H1 (cell line): ENCODE results near the gene NEK4. TPM values are rescaled to one million over a fixed set of nuclear protein-coding genes. Genes with fewer than 3 reads are reported as not detected.

Source experiments
- CTCF ChIA-PET: fragments of 300-600 bp; sonication (Branson Sonifier 250); formaldehyde crosslinking; loops from one replicate; lab custom pipeline; 2021; ENCODE audit not compliant: partially characterized antibody; lab: Charles Lee
- POLR2A ChIA-PET: fragments of 300-600 bp; sonication (Branson Sonifier 250); formaldehyde crosslinking; loops from one replicate; lab custom pipeline; 2021; ENCODE audit warnings: inconsistent platforms; ENCODE audit not compliant: partially characterized antibody; lab: Charles Lee
- DNase-seq, 2 experiments: peaks; one replicate each; pipeline versions ENCODE4 v3.0.0 to v3.0.0-alpha.2; 2010 to 2022; ENCODE audit warnings: low spot score in 2 of 2, low read depth in 1 of 2, mixed read lengths in 1 of 2
- FAIRE-seq: peaks from 2 replicates; lab custom pipeline; 2011; peaks lifted over from hg19 to GRCh38; lab: Jason Lieb, UNC
- H2AFZ ChIP-seq: 2 replicates; pipeline ENCODE4 v1.8.1; 2012; ENCODE audit warnings: low read length, inconsistent platforms
- H2AK5ac ChIP-seq: 2 replicates; pipeline ENCODE4 v1.6.1; 2013; ENCODE audit warnings: low read depth, low read length
- H2BK120ac ChIP-seq: replicated peaks from 2 replicates; pipeline ENCODE3; 2013; ENCODE audit warnings: low read depth, low read length, inconsistent platforms
- H2BK12ac ChIP-seq: 2 replicates; pipeline ENCODE4 v1.6.1; 2013; ENCODE audit warnings: low read depth, low read length
- H2BK15ac ChIP-seq: 2 replicates; pipeline ENCODE4 v1.6.1; 2013; ENCODE audit warnings: low read length
- H2BK20ac ChIP-seq: 2 replicates; pipeline ENCODE4 v1.6.1; 2013; ENCODE audit warnings: low read length
- H2BK5ac ChIP-seq: 2 replicates; pipeline ENCODE4 v1.6.1; 2013; ENCODE audit warnings: low read depth, low read length
- H3K14ac ChIP-seq: 2 replicates; pipeline ENCODE4 v1.6.1; 2013; ENCODE audit warnings: inconsistent platforms; ENCODE audit not compliant: insufficient read length
- H3K18ac ChIP-seq: 2 replicates; pipeline ENCODE4 v1.6.1; 2013; ENCODE audit warnings: low read length; ENCODE audit errors: extremely low read depth
- H3K23ac ChIP-seq: 2 replicates; pipeline ENCODE4 v1.6.1; 2013; ENCODE audit warnings: inconsistent platforms; ENCODE audit not compliant: insufficient read length
- H3K23me2 ChIP-seq: 2 replicates; pipeline ENCODE4 v1.6.1; 2013; ENCODE audit warnings: low read depth, low read length
- H3K27ac ChIP-seq: 2 replicates; pipeline ENCODE4 v1.6.1; 2011; ENCODE audit warnings: low read depth, low read length, inconsistent platforms
- H3K27me3 ChIP-seq, 4 experiments: replicated peaks in 1 of 4; 1 replicate in 1 of 4; 2 replicates in 3 of 4; pipeline versions ENCODE4 v1.6.1 to v1.8.1; 2011 to 2013; ENCODE audit warnings: low read length in 3 of 4, mild to moderate bottlenecking in 3 of 4, inconsistent platforms in 2 of 4, mixed read lengths in 2 of 4, moderate library complexity in 1 of 4; ENCODE audit not compliant: control insufficient read depth in 3 of 4, insufficient read depth in 3 of 4; ENCODE audit errors: extremely low read depth in 1 of 4
- H3K36me3 ChIP-seq, 4 experiments: 2 replicates each; pipeline versions ENCODE4 v1.6.1 to v1.8.1; 2011 to 2013; ENCODE audit warnings: mild to moderate bottlenecking in 4 of 4, low read length in 3 of 4, moderate library complexity in 2 of 4, control low read depth in 1 of 4, inconsistent platforms in 1 of 4; ENCODE audit not compliant: insufficient read depth in 4 of 4, control insufficient read depth in 2 of 4
- H3K4ac ChIP-seq: replicated peaks from 2 replicates; pipeline ENCODE3; 2013; ENCODE audit warnings: low read length, low read depth, mixed read lengths, inconsistent platforms; ENCODE audit not compliant: insufficient read length
- H3K4me1 ChIP-seq, 4 experiments: replicated peaks in 1 of 4; 1 replicate in 1 of 4; 2 replicates in 3 of 4; pipeline versions ENCODE4 v1.6.1 to v1.8.1; 2011 to 2013; ENCODE audit warnings: low read length in 3 of 4, inconsistent platforms in 2 of 4, mixed read lengths in 1 of 4; ENCODE audit not compliant: insufficient read depth in 4 of 4, control insufficient read depth in 3 of 4
- H3K4me2 ChIP-seq, 2 experiments: 2 replicates each; pipeline versions ENCODE4 v1.6.1 to v1.8.1; 2011 to 2013; ENCODE audit warnings: low read depth in 2 of 2, low read length in 2 of 2, control low read depth in 1 of 2, inconsistent platforms in 1 of 2, mild to moderate bottlenecking in 1 of 2; ENCODE audit not compliant: insufficient read depth in 1 of 2
- H3K4me3 ChIP-seq, 4 experiments: fragments of 200-600, 300-600 bp in 1 of 4; sonication (generic), shearing (Covaris generic), sonication (Bioruptor Twin) in 1 of 4; 2 replicates each; pipeline versions ENCODE4 v1.5.1 to v1.8.1; 2011 to 2016; ENCODE audit warnings: low read length in 4 of 4, low read depth in 3 of 4, control low read depth in 2 of 4, inconsistent platforms in 2 of 4, mild to moderate bottlenecking in 2 of 4, mixed read lengths in 1 of 4, moderate library complexity in 1 of 4; ENCODE audit not compliant: insufficient read depth in 2 of 4; ENCODE audit errors: extremely low read depth in 1 of 4
- H3K56ac ChIP-seq: replicated peaks from 2 replicates; pipeline ENCODE3; 2013; ENCODE audit warnings: low read depth, mild to moderate bottlenecking, mixed read lengths, low read length, inconsistent platforms; ENCODE audit not compliant: insufficient read length
- H3K79me1 ChIP-seq: 2 replicates; pipeline ENCODE4 v1.6.1; 2013; ENCODE audit warnings: low read depth, low read length, control low read depth
- H3K79me2 ChIP-seq, 2 experiments: 2 replicates each; pipeline versions ENCODE4 v1.6.1 to v1.8.1; 2012 to 2013; ENCODE audit warnings: low read length in 2 of 2, mild to moderate bottlenecking in 2 of 2, inconsistent platforms in 1 of 2; ENCODE audit not compliant: insufficient read depth in 2 of 2, control insufficient read depth in 1 of 2
- H3K9ac ChIP-seq, 4 experiments: replicated peaks in 1 of 4; 1 replicate in 1 of 4; 2 replicates in 3 of 4; pipeline versions ENCODE4 v1.6.1 to v1.8.1; 2011 to 2013; ENCODE audit warnings: low read depth in 3 of 4, low read length in 3 of 4, control low read depth in 2 of 4, mild to moderate bottlenecking in 2 of 4, moderate library complexity in 2 of 4, inconsistent platforms in 1 of 4; ENCODE audit errors: extremely low read depth in 1 of 4
- H3K9me3 ChIP-seq, 2 experiments: 2 replicates each; pipeline versions ENCODE4 v1.6.1 to v1.8.1; 2012 to 2013; ENCODE audit warnings: mild to moderate bottlenecking in 2 of 2, moderate library complexity in 2 of 2, control low read depth in 1 of 2, inconsistent platforms in 1 of 2, low read depth in 1 of 2, low read length in 1 of 2, mixed read lengths in 1 of 2; ENCODE audit not compliant: insufficient read depth in 2 of 2
- H4K20me1 ChIP-seq, 2 experiments: replicated peaks in 1 of 2; 2 replicates each; pipeline versions ENCODE3 to v1.8.1; 2011 to 2013; ENCODE audit warnings: inconsistent platforms in 2 of 2, low read length in 2 of 2, mild to moderate bottlenecking in 1 of 2; ENCODE audit not compliant: insufficient read depth in 2 of 2, control insufficient read depth in 1 of 2
- H4K5ac ChIP-seq: 2 replicates; pipeline ENCODE4 v1.6.1; 2013; ENCODE audit warnings: low read length, low read depth, mixed read lengths, inconsistent platforms; ENCODE audit not compliant: insufficient read length
- H4K8ac ChIP-seq: 2 replicates; pipeline ENCODE4 v1.8.0; 2013; ENCODE audit warnings: mild to moderate bottlenecking, moderate library complexity, low read length, inconsistent platforms; ENCODE audit not compliant: insufficient read depth; ENCODE audit errors: extremely low read depth
- H4K91ac ChIP-seq: replicated peaks from 2 replicates; pipeline ENCODE3; 2013; ENCODE audit warnings: low read length, mixed read lengths, inconsistent platforms; ENCODE audit not compliant: insufficient read length
- BRCA1 ChIP-seq: IDR thresholded peaks from 2 replicates; pipeline ENCODE4 v1.6.1; 2012; ENCODE audit warnings: low read depth, low read length, improper control_type of control experiment
- CREB1 ChIP-seq: IDR thresholded peaks from 2 replicates; pipeline ENCODE4 v1.6.1; 2012; ENCODE audit warnings: inconsistent platforms
- WGBS, 2 experiments: shearing (Covaris generic) in 1 of 2; methylation state at CpG; one replicate each; pipeline versions ENCODE4 v1.1.6 to v1.1.7; 2013 to 2015; ENCODE audit warnings: low lambda C conversion rate in 2 of 2, mixed read lengths in 2 of 2, inconsistent platforms in 1 of 2, low coverage in 1 of 2, missing lambda C conversion rate in 1 of 2; ENCODE audit not compliant: insufficient replicate concordance in 2 of 2, insufficient coverage in 1 of 2, insufficient read length in 1 of 2; ENCODE audit errors: extremely low coverage in 1 of 2, missing lambda C conversion rate in 1 of 2; 5-methylcytosine and 5-hydroxymethylcytosine counted together
- polyA plus RNA-seq, 7 experiments: library from polyadenylated mRNA; depleted of rRNA in 3 of 7; stranded (reverse) in 5 of 7; unstranded in 2 of 7; fragments of >200 nt in 5 of 7; fragments of 200-250 nt in 2 of 7; gene quantifications; 1 replicate in 5 of 7; 2 replicates in 1 of 7; 4 replicates in 1 of 7; pipeline versions ENCODE4 v1.2.1 to v1.2.3, GENCODE V29; 2011 to 2013; ENCODE audit warnings: missing spikeins in 2 of 7, mixed read lengths in 2 of 7
- total RNA-seq: library from RNA; stranded (reverse); fragmentation: NEBNext Ultra II Directional; extraction: Animal tissue kit (Norgen Biotek cat#: 25700); gene quantifications from 2 replicates; pipeline ENCODE4 v1.2.1, GENCODE V29; 2021

NEK4 gene
- total and polyA plus RNA-seq, 2 of the 8 experiments (the other 6 are each of a cell fraction or from before 2014, with no cell fraction given): 7.5 to 40.0 TPM

- H4K8ac ChIP-seq: no peak overlapping the region
- no peak overlapping the region for H3K27ac ChIP-seq
- no peaks in the 10 kb centered on the region; a peak in 1 of 4 replicates for H3K79me2 ChIP-seq
- peaks cover 3 to 39% (median 16%) of the 10 kb centered on the region in 4 experiments; a peak in 7 of 8 replicates for H3K36me3 ChIP-seq
- no peak overlapping the region for H2BK12ac ChIP-seq
- H2AFZ ChIP-seq: no peak overlapping the region
- no peak overlapping the region for H3K23ac ChIP-seq
- H4K5ac ChIP-seq: no peak overlapping the region
- DNase-seq: no peak
- H4K20me1 ChIP-seq: peaks cover 0 to 2% of the 10 kb centered on the region in 2 experiments
- no peak overlapping the region for H3K4me2 ChIP-seq
- H2BK120ac ChIP-seq: no peak overlapping the region
- ChIA-PET POLR2A (interaction anchor here (0.7 to 1.7 kb wide), 3 partner anchors 10 to 20 kb away, joined by 3 to 6 read pairs (median 5); partner anchors contain the start of genes GNL3 and PBRM1), CTCF (no interaction called here)
- H3K27me3 ChIP-seq: no peaks in the 10 kb centered on the region
- no peak overlapping the region for H3K56ac ChIP-seq
- H2BK15ac ChIP-seq: no peak overlapping the region
- H3K23me2 ChIP-seq: no peaks in the 10 kb centered on the region
- no peak overlapping the region for H3K4me3 ChIP-seq
- 0 out of 7 replicates have a peak, but pooled peaks cover 0 to 2% (median 0%) of the 10 kb centered on the region in 4 experiments for H3K4me1 ChIP-seq
- no peaks in the 10 kb centered on the region for H3K9me3 ChIP-seq
- no peak overlapping the region for H2BK5ac ChIP-seq
- H3K14ac ChIP-seq: no peak overlapping the region
- WGBS, 2 experiments: 91% methylated on average over 9 of the region's 9 CpGs; no CpG with 5 or more reads in 1 of the 2 experiments
- no peak for FAIRE-seq
- no peak overlapping the region for H3K9ac ChIP-seq
- no peak overlapping the region for H4K91ac ChIP-seq
- no peaks in the 10 kb centered on the region; the same call in 1 of the 2 replicates for H3K79me1 ChIP-seq
- H3K4ac ChIP-seq: no peak overlapping the region
- H3K18ac ChIP-seq: no peak overlapping the region
- H2AK5ac ChIP-seq: no peak overlapping the region
- H2BK20ac ChIP-seq: no peak overlapping the region
- no peak for TF ChIP-seq BRCA1
- no peak for TF ChIP-seq CREB1
Observed at GRCh38 chr3:52670621-52671521, 99.9 kb downstream of the NEK4 start.
